K562 (cell line): ENCODE results near the gene MMS19. TPM values are rescaled to one million over a fixed set of nuclear protein-coding genes. Genes with fewer than 3 reads are reported as not detected.
A peak's percentile ranks its signal among the peaks of the same experiment; 100 is the strongest.

ENCODE experiments used
- ATAC-seq: fragments of 200-7000 bp; cut with Tn5 transposase; 3 replicates; pipeline ENCODE4 v1.9.1; 2020; ENCODE audit warnings: moderate library complexity
- BruUV-seq: library from RNA; stranded (reverse); fragments of 400-500 nt; replicated peaks from 2 replicates; lab custom pipeline; 2021; lab: Mats Ljungman, UMichigan
- CTCF ChIA-PET: fragments of 300-600 bp; formaldehyde crosslinking; extraction: SDS; loops from one replicate; lab custom pipeline; 2021; ENCODE audit warnings: low intra/inter-chr PET ratio; lab: Yijun Ruan, JAX
- POLR2A ChIA-PET: fragments of 300-600, 350-650 bp; sonication (Branson Sonifier 250); formaldehyde crosslinking; extraction: SDS; loops from one replicate; lab custom pipeline; 2021; ENCODE audit warnings: antibody characterized with exemption, inconsistent platforms; lab: Yijun Ruan, JAX
- DNase-seq, 4 experiments: peaks; one replicate each; pipeline versions ENCODE4 v3.0.0 to v3.0.0-alpha.2; 2011 to 2018; ENCODE audit warnings: low spot score in 3 of 4, mixed read lengths in 3 of 4; ENCODE audit errors: extremely low read depth in 1 of 4
- FAIRE-seq: peaks from 2 replicates; lab custom pipeline; 2011; peaks lifted over from hg19 to GRCh38; lab: Jason Lieb, UNC
- H2AFZ ChIP-seq: 2 replicates; pipeline ENCODE4 v1.6.0; 2011; ENCODE audit warnings: low read depth, low read length, control low read depth, inconsistent platforms
- H3K27ac ChIP-seq: fragments of 200-600 bp; 3 replicates; pipeline ENCODE4 v1.8.0; 2011; ENCODE audit warnings: low read depth, mild to moderate bottlenecking, control low read depth, inconsistent platforms, low read length, moderate library complexity, mixed read lengths; ENCODE audit errors: extremely low read depth
- H3K27me3 ChIP-seq, 2 experiments: fragments of 300-600 bp in 1 of 2; 2 replicates in 1 of 2; 3 replicates in 1 of 2; pipeline versions ENCODE4 v1.6.0 to v1.8.0; 2011; ENCODE audit warnings: inconsistent platforms in 2 of 2, low read length in 2 of 2, mild to moderate bottlenecking in 1 of 2, mixed read lengths in 1 of 2, moderate library complexity in 1 of 2; ENCODE audit not compliant: control insufficient read depth in 2 of 2, insufficient read depth in 2 of 2
- H3K36me3 ChIP-seq: fragments of 300-600 bp; 3 replicates; pipeline ENCODE4 v1.8.0; 2011; ENCODE audit warnings: mild to moderate bottlenecking, low read length, inconsistent platforms; ENCODE audit not compliant: control insufficient read depth, insufficient read depth
- H3K4me1 ChIP-seq, 2 experiments: fragments of 200-600 bp in 1 of 2; replicated peaks in 1 of 2; 2 replicates in 1 of 2; 3 replicates in 1 of 2; pipeline versions ENCODE4 v1.5.1 to v1.8.0; 2011; ENCODE audit warnings: inconsistent platforms in 2 of 2, low read length in 2 of 2, mild to moderate bottlenecking in 1 of 2, mixed read lengths in 1 of 2, moderate library complexity in 1 of 2; ENCODE audit not compliant: control insufficient read depth in 2 of 2, insufficient read depth in 2 of 2
- H3K4me2 ChIP-seq: 2 replicates; pipeline ENCODE4 v1.6.1; 2011; ENCODE audit warnings: low read length, control low read depth, inconsistent platforms, mixed read lengths; ENCODE audit not compliant: insufficient read depth
- H3K4me3 ChIP-seq: fragments of 200-600 bp; sonication (generic), shearing (Covaris generic); 2 replicates; pipeline ENCODE4 v1.5.1; 2016; ENCODE audit warnings: control low read depth, inconsistent platforms
- H3K79me2 ChIP-seq: fragments of 200-600 bp; 3 replicates; pipeline ENCODE4 v1.8.0; 2011; ENCODE audit warnings: low read length, inconsistent platforms; ENCODE audit not compliant: control insufficient read depth, insufficient read depth
- H3K9ac ChIP-seq, 2 experiments: 2 replicates each; pipeline versions ENCODE4 v1.6.0 to v1.6.1; 2011; ENCODE audit warnings: low read depth in 2 of 2, low read length in 2 of 2, control low read depth in 1 of 2, inconsistent platforms in 1 of 2, mild to moderate bottlenecking in 1 of 2, mixed read lengths in 1 of 2; ENCODE audit not compliant: insufficient read depth in 1 of 2
- H3K9me1 ChIP-seq: one replicate; pipeline ENCODE4 v1.6.0; 2011; ENCODE audit warnings: inconsistent platforms, mild to moderate bottlenecking, low read length, moderate library complexity; ENCODE audit not compliant: control insufficient read depth, insufficient read depth
- H3K9me3 ChIP-seq: replicated peaks from 2 replicates; pipeline ENCODE4 v1.5.1; 2011; ENCODE audit warnings: low read depth, low read length, inconsistent platforms; ENCODE audit not compliant: control insufficient read depth, insufficient read depth
- H4K20me1 ChIP-seq: replicated peaks from 2 replicates; pipeline ENCODE4 v1.6.1; 2011; ENCODE audit warnings: low read length, inconsistent platforms, mixed read lengths; ENCODE audit not compliant: control insufficient read depth, insufficient read depth
- ARNT ChIP-seq, 2 experiments: fragments of 450-650 bp; IDR thresholded peaks; 2 replicates each; pipeline ENCODE4 v1.6.1; 2016; ENCODE audit warnings: mild to moderate bottlenecking in 1 of 2
- ASH1L ChIP-seq: fragments of 450-650 bp; IDR thresholded peaks from 2 replicates; pipeline ENCODE4 v1.6.1; 2018; ENCODE audit warnings: borderline replicate concordance, mild to moderate bottlenecking, low read depth; ENCODE audit not compliant: partially characterized antibody
- HNRNPUL1 ChIP-seq: fragments of 200-400 bp; formaldehyde crosslinking; IDR thresholded peaks from 2 replicates; pipeline ENCODE4 v1.6.1; 2017; ENCODE audit warnings: low read length
- KLF1 ChIP-seq: fragments of 450-650 bp; IDR thresholded peaks from 2 replicates; pipeline ENCODE4 v1.6.1; 2016; ENCODE audit warnings: missing genetic modification characterization, missing compliant biosample characterization
- L3MBTL2 ChIP-seq: fragments of 450-650 bp; IDR thresholded peaks from 2 replicates; pipeline ENCODE4 v1.6.1; 2016; ENCODE audit warnings: mild to moderate bottlenecking, moderate library complexity
- NEUROD1 ChIP-seq: fragments of 150-350 bp; IDR thresholded peaks from 2 replicates; pipeline ENCODE4 v1.6.1; 2014; ENCODE audit warnings: borderline replicate concordance, low read length, low read depth; ENCODE audit not compliant: partially characterized antibody
- PML ChIP-seq: IDR thresholded peaks from 2 replicates; pipeline ENCODE4 v1.6.1; 2012; ENCODE audit warnings: low read length, inconsistent platforms
- PRMT5 ChIP-seq: sonication (generic); formaldehyde crosslinking; IDR thresholded peaks from 2 replicates; pipeline ENCODE4 v1.5.0; 2020; ENCODE audit warnings: missing genetic modification reagents
- SNIP1 ChIP-seq: fragments of 450-650 bp; IDR thresholded peaks from 2 replicates; pipeline ENCODE4 v1.7.1; 2017; ENCODE audit warnings: low read depth, mild to moderate bottlenecking
- TAF9B ChIP-seq: fragments of 450-650 bp; IDR thresholded peaks from 2 replicates; pipeline ENCODE4 v1.6.1; 2018; ENCODE audit warnings: mild to moderate bottlenecking; ENCODE audit not compliant: partially characterized antibody
- TRIM24 ChIP-seq, 2 experiments: fragments of 450-650 bp; IDR thresholded peaks; 2 replicates each; pipeline ENCODE4 v1.6.1; 2016
- ZFP36 ChIP-seq: fragments of 150-350 bp; IDR thresholded peaks from 2 replicates; pipeline ENCODE4 v1.6.1; 2018; ENCODE audit warnings: low read length, low read depth; ENCODE audit not compliant: partially characterized antibody
- ZKSCAN8 ChIP-seq: fragments of 200-800 bp; sonication (Bioruptor generic); IDR thresholded peaks from 2 replicates; pipeline ENCODE4 v1.6.1; 2016; ENCODE audit warnings: missing genetic modification characterization, missing compliant biosample characterization
- ZNF12 ChIP-seq: sonication (generic); formaldehyde crosslinking; IDR thresholded peaks from 2 replicates; pipeline ENCODE4 v1.4.0; 2020; ENCODE audit warnings: mild to moderate bottlenecking, missing genetic modification reagents
- WGBS: fragments of 100-300 bp; shearing (Covaris generic); methylation state at CpG from one replicate; pipeline ENCODE4 v1.1.6; 2016; ENCODE audit warnings: low coverage, mixed read lengths; ENCODE audit not compliant: insufficient coverage; ENCODE audit errors: missing lambda C conversion rate; 5-methylcytosine and 5-hydroxymethylcytosine counted together
- in situ Hi-C: fragments of 300-500 bp; cut with MboI; formaldehyde crosslinking; loops from 4 replicates; pipeline ENCODE4 v1.15.0; 2018; ENCODE audit warnings: inconsistent platforms, mixed read lengths
- intact Hi-C: fragments of 100-400 bp; cut with micrococcal nuclease; formaldehyde crosslinking; loops from 2 replicates; pipeline ENCODE4 v1.14.2; 2022
- polyA plus RNA-seq, 8 experiments: library from polyadenylated mRNA; depleted of rRNA in 4 of 8; stranded (reverse) in 5 of 8; unstranded in 3 of 8; fragments of >200 nt; fragmentation: Nextera tagmentation in 2 of 8; fragmentation: Illumina TruSeq in 1 of 8; extraction: Ambion mirVana in 2 of 8; extraction: Trizol in 1 of 8; gene quantifications; 2 replicates each; pipeline versions ENCODE4 v1.2.1 to v1.2.3, GENCODE V29; 2011 to 2014; ENCODE audit warnings: inconsistent platforms in 1 of 8, missing spikeins in 1 of 8
- total RNA-seq, 7 experiments: library from RNA; depleted of rRNA in 6 of 7; stranded (reverse); fragments of >200 nt in 6 of 7; fragmentation: Illumina TruSeq in 2 of 7; extraction: Trizol in 2 of 7; gene quantifications; 2 replicates each; pipeline versions ENCODE4 v1.2.1 to v1.2.3, GENCODE V29; 2011 to 2021; ENCODE audit warnings: low replicate concordance in 1 of 7
- TF ChIP-seq, protein P1 (sequence below): fragments of 450-650 bp; IDR thresholded peaks from 2 replicates; pipeline ENCODE4 v1.6.1; 2016; ENCODE audit warnings: low read depth, mild to moderate bottlenecking, moderate library complexity

MMS19 gene
- total and polyA plus RNA-seq, 9 of the 15 experiments (the other 6 are each of a cell fraction or from before 2014, with no cell fraction given): 40.1 to 110 (median 62.9) TPM

DNA sequence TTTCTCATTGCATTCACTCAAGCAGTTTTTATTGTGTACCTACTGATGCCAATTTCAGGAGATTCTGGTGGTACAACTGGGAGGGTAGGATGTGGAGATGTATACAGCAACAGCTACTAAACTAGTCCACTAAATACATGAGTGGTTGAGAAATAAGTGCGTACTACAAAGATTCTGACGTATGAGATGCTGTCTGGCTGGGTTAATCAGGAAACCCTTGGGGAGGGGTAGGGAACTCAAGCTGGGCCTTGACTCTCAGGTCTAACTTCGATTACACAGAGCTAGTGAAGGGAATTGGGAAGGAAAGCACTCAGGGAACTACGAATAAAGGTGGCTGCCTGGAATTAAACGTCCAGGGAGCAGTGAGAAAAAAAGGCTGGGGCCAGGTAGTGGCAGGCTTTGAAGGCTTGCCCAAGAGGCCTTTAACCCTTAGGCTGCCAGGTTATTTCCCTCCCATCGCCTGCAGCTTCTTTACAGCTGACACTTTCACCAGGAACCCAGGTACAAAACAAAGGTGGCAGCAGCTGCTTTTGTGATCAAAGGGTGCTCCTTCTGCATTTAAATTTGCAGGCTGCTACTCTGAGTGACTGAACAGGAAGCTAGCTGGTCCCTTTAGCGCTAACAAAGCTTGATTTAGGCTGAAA is 3.2 kb downstream of the MMS19 start:
- no peak overlapping the region for H2AFZ ChIP-seq
- ChIA-PET CTCF (no interaction called here), POLR2A (interaction anchor here (0.9 kb wide), 1 partner anchor 11 kb away, joined by 3 read pairs; no protein-coding TSS in a partner anchor)
- DNase-seq: no peak
- peaks cover 79% of the 10 kb centered on the region for H3K79me2 ChIP-seq
- intact Hi-C loops: no loop called here
- H4K20me1 ChIP-seq: peaks cover 20% of the 10 kb centered on the region; the same call in 1 of the 2 replicates
- WGBS: 59% methylated on average over 7 of the region's 7 CpGs
- H3K9me3 ChIP-seq: no peaks in the 10 kb centered on the region
- peaks cover 4 to 10% of the 10 kb centered on the region in 2 experiments; a peak in 3 of 5 replicates for H3K27me3 ChIP-seq
- H3K9ac ChIP-seq: peak overlapping the region in 1 of 2 experiments; percentile 71; a peak in 2 of 4 replicates
- no peak for ATAC-seq
- peak; percentile 64 for FAIRE-seq
- TF ChIP-seq PML: no peak
- TF ChIP-seq ASH1L: no peak
- TF ChIP-seq L3MBTL2: no peak
- TF ChIP-seq, all 486 proteins: peak for 0
- peak overlapping the region; percentile 18; the same call in 1 of the 2 replicates for H3K4me2 ChIP-seq
- in situ Hi-C loops: no loop called here
- H3K4me3 ChIP-seq: no peak overlapping the region
- peaks cover 32% of the 10 kb centered on the region; the same call in 2 of the 3 replicates for H3K36me3 ChIP-seq
- peaks cover 5 to 30% of the 10 kb centered on the region in 2 experiments; a peak in 4 of 5 replicates for H3K4me1 ChIP-seq
- H3K9me1 ChIP-seq: no peaks in the 10 kb centered on the region
- no peak overlapping the region for H3K27ac ChIP-seq
- BruUV-seq: TSS peak; percentile 8

GRCh38 chr10:97494151-97494550 is 4.1 kb downstream of the MMS19 start:
- no peaks in the 10 kb centered on the region for H3K9me1 ChIP-seq
- peaks cover 5 to 25% of the 10 kb centered on the region in 2 experiments; a peak in 4 of 5 replicates for H3K4me1 ChIP-seq
- FAIRE-seq (no peak), DNase-seq (no peak), ATAC-seq (no peak)
- no peaks in the 10 kb centered on the region for H3K9me3 ChIP-seq
- 0 out of 5 replicates have a peak, but pooled peaks cover 0 to 2% of the 10 kb centered on the region in 2 experiments for H3K27me3 ChIP-seq
- H3K9ac ChIP-seq: peak overlapping the region in 1 of 2 experiments; percentile 48; a peak in 1 of 4 replicates
- H3K79me2 ChIP-seq: peaks cover 87% of the 10 kb centered on the region
- H3K27ac ChIP-seq: no peak overlapping the region
- H4K20me1 ChIP-seq: 0 out of 2 replicates have a peak, but pooled peaks cover 16% of the 10 kb centered on the region
- ChIA-PET POLR2A (interaction anchor here (0.9 kb wide), 1 partner anchor 10 kb away, joined by 3 read pairs; no protein-coding TSS in a partner anchor), CTCF (no interaction called here)
- BruUV-seq: no TSS peak
- intact Hi-C loops (no loop called here), in situ Hi-C loops (no loop called here)
- 75% methylated on average over 2 of the region's 2 CpGs for WGBS
- TF ChIP-seq ZNF12 (CRISPR knock-in tag): no peak
- no peak for TF ChIP-seq PRMT5 (CRISPR knock-in tag)
- TF ChIP-seq KLF1 (tag): no peak
- TF ChIP-seq NEUROD1: no peak
- no peak for TF ChIP-seq ARNT (IDR thresholded peaks at IDR 0.05)
- TF ChIP-seq ZKSCAN8 (CRISPR knock-in tag): no peak
- no peak for TF ChIP-seq HNRNPUL1
- no peak for TF ChIP-seq SNIP1
- TF ChIP-seq ZFP36: no peak
- TF ChIP-seq TRIM24 (IDR thresholded peaks at IDR 0.05): no peak
- TF ChIP-seq, protein P1, sequence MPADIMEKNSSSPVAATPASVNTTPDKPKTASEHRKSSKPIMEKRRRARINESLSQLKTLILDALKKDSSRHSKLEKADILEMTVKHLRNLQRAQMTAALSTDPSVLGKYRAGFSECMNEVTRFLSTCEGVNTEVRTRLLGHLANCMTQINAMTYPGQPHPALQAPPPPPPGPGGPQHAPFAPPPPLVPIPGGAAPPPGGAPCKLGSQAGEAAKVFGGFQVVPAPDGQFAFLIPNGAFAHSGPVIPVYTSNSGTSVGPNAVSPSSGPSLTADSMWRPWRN: no peak
- TF ChIP-seq TAF9B: no peak
- peaks cover 33% of the 10 kb centered on the region; the same call in 2 of the 3 replicates for H3K36me3 ChIP-seq
- H3K4me3 ChIP-seq: no peak overlapping the region
- no peak overlapping the region for H3K4me2 ChIP-seq
- H2AFZ ChIP-seq: no peak overlapping the region
